Thyroid gland (tissue), 4 donors: Measurements from ENCODE around the gene MPP2. TPM values are rescaled to one million over a fixed set of nuclear protein-coding genes. Genes with fewer than 3 reads are reported as not detected.
A peak's percentile ranks its signal among the peaks of the same experiment; 100 is the strongest.

Experiments used
- DNase-seq, 2 donors: peaks; one replicate each; pipeline ENCODE4 v3.0.0-alpha.2; 2019
- H3K27ac ChIP-seq, 3 donors: fragments of 200-600 bp; sonication (generic); 1 replicate in 2 of 3; 2 replicates in 1 of 3; pipeline ENCODE4 v1.5.1; 2016 to 2019; ENCODE audit warnings: mild to moderate bottlenecking in 1 of 3, moderate library complexity in 1 of 3
- H3K27me3 ChIP-seq: fragments of 200-600 bp; sonication (generic); one replicate; pipeline ENCODE4 v1.5.1; 2019
- H3K36me3 ChIP-seq, 2 donors: fragments of 200-600 bp; sonication (generic); one replicate each; pipeline ENCODE4 v1.5.1; 2016 to 2019
- H3K4me1 ChIP-seq, 2 donors: fragments of 200-600 bp; sonication (generic); one replicate each; pipeline ENCODE4 v1.5.1; 2017 to 2019
- H3K4me3 ChIP-seq, 3 donors: fragments of 200-600 bp; sonication (generic); replicated peaks in 1 of 3; 1 replicate in 2 of 3; 2 replicates in 1 of 3; pipeline ENCODE4 v1.5.1; 2016; ENCODE audit warnings: mild to moderate bottlenecking in 1 of 3
- H3K9me3 ChIP-seq: fragments of 200-600 bp; sonication (generic); one replicate; pipeline ENCODE4 v1.5.1; 2017
- CTCF ChIP-seq, 6 experiments: fragments of 200-600 bp in 3 of 6; fragments of 450-650 bp in 3 of 6; sonication (generic) in 3 of 6; IDR thresholded peaks; one replicate each; pipeline ENCODE4 v1.5.1; 2016 to 2019; ENCODE audit warnings: antibody characterized with exemption in 6 of 6, mild to moderate bottlenecking in 2 of 6, inconsistent platforms in 1 of 6, moderate library complexity in 1 of 6
- POLR2A ChIP-seq, 2 donors: fragments of 450-650 bp; IDR thresholded peaks; one replicate each; pipeline ENCODE4 v1.6.1; 2017; ENCODE audit warnings: antibody characterized with exemption in 2 of 2, mild to moderate bottlenecking in 2 of 2, moderate library complexity in 1 of 2
- WGBS, 2 donors: methylation state at CpG; one replicate each; pipeline ENCODE4 v1.1.5; 2017; 5-methylcytosine and 5-hydroxymethylcytosine counted together
- intact Hi-C: fragments of 100-400 bp; cut with DNase I; formaldehyde crosslinking; loops from one replicate; pipeline ENCODE4 v1.15.1; 2023
- total RNA-seq, 4 donors: library from RNA; depleted of rRNA; stranded (reverse); fragments of >200 nt; gene quantifications; one replicate each; pipeline ENCODE4 v1.2.3, GENCODE V29; 2016

Gene MPP2
- total RNA-seq, 4 donors from 2014 or later, result 6.5 to 30.8 (median 9.0) TPM

GRCh38 chr17:43878260-43879175, 28.8 kb downstream of the MPP2 start:
- Histone ChIP-seq H3K9me3 (no peaks in the 10 kb centered on the region), H3K4me1 (peaks cover 4 to 15% of the 10 kb centered on the region in 2 donors), H3K36me3 (no peaks in the 10 kb centered on the region), H3K4me3 (no peak overlapping the region), H3K27me3 (no peaks in the 10 kb centered on the region), H3K27ac (no peak overlapping the region)
- TF ChIP-seq POLR2A (IDR thresholded peaks at IDR 0.05) (no peak), CTCF (IDR thresholded peaks at IDR 0.05) (peak; percentile 85 to 98 (median 92))
- peak; percentile 74 for DNase-seq
- intact Hi-C loops, result no loop called here
- 12 to 19% methylated on average over 12 to 13 of the region's 13 CpGs for WGBS, 2 donors

- peaks cover 4 to 15% of the 10 kb centered on the region in 2 donors for H3K4me1 ChIP-seq
- H3K27me3 ChIP-seq, result no peaks in the 10 kb centered on the region
- TF ChIP-seq POLR2A (IDR thresholded peaks at IDR 0.05) (no peak), CTCF (IDR thresholded peaks at IDR 0.05) (no peak)
- H3K9me3 ChIP-seq, result no peaks in the 10 kb centered on the region
- H3K27ac ChIP-seq, result no peak overlapping the region
- intact Hi-C loops, result no loop called here
- DNase-seq, result no peak
- WGBS, 2 donors, result 91 to 99% methylated on average over 9 to 10 of the region's 10 CpGs
- H3K36me3 ChIP-seq, result no peaks in the 10 kb centered on the region
- no peak overlapping the region for H3K4me3 ChIP-seq
These were observed 29.7 kb downstream of the MPP2 start for GRCh38 chr17:43877451-43878155.

GRCh38 chr17:43877031-43877430, 30.3 kb downstream of the MPP2 start:
- WGBS, 2 donors, result 80% methylated on average over 7 of the region's 7 CpGs; no CpG with 5 or more reads in 1 of the 2 donors
- H3K4me1 ChIP-seq, result peaks cover 4 to 15% of the 10 kb centered on the region in 2 donors
- intact Hi-C loops, result no loop called here

GRCh38 chr17:43875476-43876147, 31.7 kb downstream of the MPP2 start:
- TF ChIP-seq CTCF (IDR thresholded peaks at IDR 0.05), result no peak
- no peak for TF ChIP-seq POLR2A (IDR thresholded peaks at IDR 0.05)
- no peak for DNase-seq
- no peaks in the 10 kb centered on the region for H3K36me3 ChIP-seq
- no peak overlapping the region for H3K4me3 ChIP-seq
- H3K27me3 ChIP-seq, result no peaks in the 10 kb centered on the region
- H3K4me1 ChIP-seq, result peaks cover 4 to 15% of the 10 kb centered on the region in 2 donors
- H3K27ac ChIP-seq, result no peak overlapping the region
- WGBS, 2 donors, result 85 to 95% methylated on average over 3 of the region's 3 CpGs
- intact Hi-C loops, result no loop called here
- H3K9me3 ChIP-seq, result no peaks in the 10 kb centered on the region

More at GRCh38 chr17:43877031-43877430, 30.3 kb downstream of the MPP2 start:
- H3K27ac ChIP-seq, result no peak overlapping the region
- DNase-seq, result no peak
- H3K4me3 ChIP-seq, result no peak overlapping the region
- H3K36me3 ChIP-seq, result no peaks in the 10 kb centered on the region
- H3K27me3 ChIP-seq, result no peaks in the 10 kb centered on the region
- TF ChIP-seq CTCF (IDR thresholded peaks at IDR 0.05) (no peak), POLR2A (IDR thresholded peaks at IDR 0.05) (no peak)
- no peaks in the 10 kb centered on the region for H3K9me3 ChIP-seq
